ENCODE results near the gene P2RX3. TPM values are rescaled to one million over a fixed set of nuclear protein-coding genes. Genes with fewer than 3 reads are reported as not detected.

The P2RX3 gene
- total RNA-seq, 1 experiment from 2014 or later: 0.15 TPM

DNA sequence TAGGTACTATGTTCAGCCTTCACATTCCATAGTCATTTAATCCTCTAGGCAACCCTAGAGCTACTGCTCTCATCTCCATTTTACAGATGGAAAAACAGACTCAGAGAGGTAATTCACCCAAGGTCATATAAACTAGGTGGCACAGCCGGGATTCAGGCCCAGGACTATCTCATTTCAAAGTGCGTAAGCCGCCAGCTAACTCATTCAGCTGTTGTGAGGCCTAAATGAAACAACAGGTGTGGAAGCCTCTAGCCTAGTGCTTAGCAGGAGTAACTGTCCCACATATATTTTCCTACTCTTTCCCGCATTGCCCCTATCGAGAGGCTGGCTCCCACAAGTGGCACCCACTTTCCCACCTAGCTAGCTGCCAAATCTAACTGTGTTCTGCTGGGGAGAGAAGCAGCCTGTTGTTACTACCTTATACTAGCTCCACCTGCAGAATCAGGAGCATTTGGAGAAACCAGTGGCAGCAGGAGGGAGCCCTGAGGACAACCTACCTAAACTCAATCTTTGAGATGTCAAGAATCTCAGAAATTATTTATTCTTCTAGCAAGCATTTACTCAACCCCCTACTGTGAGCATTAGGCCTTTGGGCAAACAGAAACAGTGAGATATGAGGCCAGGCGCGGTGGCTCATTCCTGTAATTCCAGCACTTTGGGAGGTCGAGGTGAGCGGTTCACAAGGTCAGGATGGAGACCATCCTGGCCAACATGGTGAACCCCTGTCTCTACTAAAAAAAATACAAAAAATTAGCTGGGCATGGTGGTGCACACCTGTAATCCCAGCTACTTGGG lies 21.9 kb downstream of the P2RX3 start:
- H3K4me2 ChIP-seq (ENCODE audit: insufficient read depth, insufficient read length, low read length): no peak overlapping the region
- no peak for TF ChIP-seq CTCF (conservative IDR thresholded peaks at IDR 0.05)
- no peaks in the 10 kb centered on the region for H4K20me1 ChIP-seq (ENCODE audit: control insufficient read depth, insufficient read depth, insufficient read length)
- no peak overlapping the region for H2AK5ac ChIP-seq (ENCODE audit: insufficient read length, low read length)
- H3K79me2 ChIP-seq (ENCODE audit: insufficient read depth, low read length): no peaks in the 10 kb centered on the region
- H3K18ac ChIP-seq (ENCODE audit: insufficient read length, low read depth, low read length): no peak overlapping the region
- Mint-ChIP-seq H3K4me1 (peaks cover 22 to 24% of the 10 kb centered on the region in 2 experiments), H3K36me3 (ENCODE audit: insufficient read depth in 1 of 3, low read depth in 3 of 3) (no peaks in the 10 kb centered on the region), H3K4me3 (no peak overlapping the region), H3K27ac (no peak overlapping the region), H3K27me3 (ENCODE audit: low read depth) (peaks cover 34% of the 10 kb centered on the region), H3K9me3 (0 out of 5 replicates have a peak, but pooled peaks cover 0 to 2% of the 10 kb centered on the region in 2 experiments)
- no peak overlapping the region for H2AFZ ChIP-seq (ENCODE audit: low read length)
- no peak for DNase-seq
- no peak overlapping the region for H3T11ph ChIP-seq (ENCODE audit: low read length)
- no peaks in the 10 kb centered on the region for H3K27me3 ChIP-seq (ENCODE audit: insufficient read depth, low read length)
- no peak overlapping the region for H3K23ac ChIP-seq (ENCODE audit: insufficient read length, low read depth, low read length)
- no peak overlapping the region for H3K56ac ChIP-seq (ENCODE audit: insufficient read length, low read depth, low read length)
- no peak overlapping the region for H4K8ac ChIP-seq (replicated peaks; ENCODE audit: insufficient read length, low read depth, low read length)
- H3K9me3 ChIP-seq (ENCODE audit: control insufficient read depth, low read depth, low read length): no peaks in the 10 kb centered on the region
- H3K4ac ChIP-seq (ENCODE audit: low read depth, low read length): no peak overlapping the region
- no peak overlapping the region for H3K27ac ChIP-seq (ENCODE audit: insufficient read length, low read depth, low read length)
- H2BK15ac ChIP-seq (ENCODE audit: low read depth, low read length): no peak overlapping the region
- H2BK120ac ChIP-seq (ENCODE audit: low read depth, low read length, poor library complexity, severe bottlenecking): no peak overlapping the region
- H4K91ac ChIP-seq (ENCODE audit: insufficient read length, low read depth, low read length): no peak overlapping the region
- no peak overlapping the region for H4K5ac ChIP-seq (ENCODE audit: insufficient read length, low read depth, low read length)
- no peaks in the 10 kb centered on the region for H3K23me2 ChIP-seq (ENCODE audit: insufficient read length, low read depth, low read length, poor library complexity, severe bottlenecking)
- H2BK5ac ChIP-seq (ENCODE audit: insufficient read length, low read length): no peak overlapping the region
- no peaks in the 10 kb centered on the region; the same call in 1 of the 2 replicates for H3K4me1 ChIP-seq (ENCODE audit: insufficient read depth, low read length)
- H2BK20ac ChIP-seq (ENCODE audit: low read depth, low read length, poor library complexity, severe bottlenecking): no peak overlapping the region
- no CpG with 5 or more reads among the region's 9 CpGs for WGBS (ENCODE audit: extremely low coverage, insufficient read length, low lambda C conversion rate)
- H3K14ac ChIP-seq (ENCODE audit: insufficient read depth, low read length): no peak overlapping the region
- H3K9ac ChIP-seq (ENCODE audit: extremely low read depth, insufficient read length, low read length): no peak overlapping the region
- no peaks in the 10 kb centered on the region for H3K79me1 ChIP-seq (ENCODE audit: insufficient read depth, low read depth, low read length, poor library complexity, severe bottlenecking)
- no peak overlapping the region for H2BK12ac ChIP-seq (ENCODE audit: insufficient read length, low read depth, low read length)

All from H9 (cell line).